Inferior parietal cortex (tissue), 1 donor: ENCODE results near the gene EFEMP2.
"Not testable (repeated sequence)": the region's sequence is repeated elsewhere in the genome, so short reads cannot be mapped to it uniquely, and the experiment has no call there.

ENCODE experiments used
- DNase-seq: peaks from one replicate; pipeline ENCODE4 v3.0.0-alpha.2; 2016; ENCODE audit errors: extremely low spot score

EFEMP2 gene

GRCh38 chr11:65900125-65900898, 27.7 kb upstream of the EFEMP2 start, which contains the start of gene FOSL1:
Gene FOSL1 (minus strand): TSS chr11:65900388. CDS start chr11:65900339, 49 bp downstream.
- DNase-seq = peak; percentile 42

- no peak for DNase-seq
These were observed 26.9 kb upstream of the EFEMP2 start for GRCh38 chr11:65899356-65900124.

GRCh38 chr11:65898656-65899355, 26.2 kb upstream of the EFEMP2 start:
- DNase-seq = no peak

- DNase-seq = no peak
These were observed 24.4 kb upstream of the EFEMP2 start for GRCh38 chr11:65897020-65897471.

- DNase-seq = no peak
These were observed 23.7 kb upstream of the EFEMP2 start for GRCh38 chr11:65896034-65896999.

GRCh38 chr11:65895482-65895981, 22.9 kb upstream of the EFEMP2 start:
- DNase-seq = no peak

GRCh38 chr11:65894034-65894591, 21.5 kb upstream of the EFEMP2 start:
- DNase-seq = no peak

GRCh38 chr11:65892661-65893317, 20.2 kb upstream of the EFEMP2 start:
- no peak for DNase-seq

- DNase-seq = not testable (repeated sequence)
These were observed 19.5 kb upstream of the EFEMP2 start for GRCh38 chr11:65892137-65892540.

- no peak for DNase-seq
These were observed 18.9 kb upstream of the EFEMP2 start for GRCh38 chr11:65891219-65892136.

GRCh38 chr11:65890324-65891218, 18.0 kb upstream of the EFEMP2 start, which contains the start of gene CCDC85B:
Gene CCDC85B (plus strand): TSS chr11:65890673. CDS start chr11:65890784, 111 bp downstream.
- peak; percentile 97 for DNase-seq

- peak; percentile 92 for DNase-seq
These were observed 15.7 kb upstream of the EFEMP2 start, which contains the start of gene FIBP for GRCh38 chr11:65888163-65888814. Gene FIBP (minus strand): TSS chr11:65888471. CDS start chr11:65888418, 53 bp downstream.

GRCh38 chr11:65887723-65888162, 15.1 kb upstream of the EFEMP2 start:
- peak; percentile 29 for DNase-seq

GRCh38 chr11:65886826-65887722, 14.5 kb upstream of the EFEMP2 start:
- no peak for DNase-seq

GRCh38 chr11:65885808-65886536, 13.4 kb upstream of the EFEMP2 start:
- DNase-seq = no peak
